DMS53 treated with DMSO at 0.1 percent for 48 hours (cell line): ENCODE data around the gene PPEF2.

Experiments
- DNase-seq: peaks from one replicate; lab custom pipeline; 2025; ENCODE audit not compliant: unreplicated experiment; lab: John Stamatoyannopoulos, UW

The PPEF2 gene

GRCh38 chr4:75898536-75898935 lies 3.7 kb downstream of the PPEF2 start:
- DNase-seq = no peak

- DNase-seq = peak; percentile 49
Observed at GRCh38 chr4:75895744-75896314, 6.4 kb downstream of the PPEF2 start.

- DNase-seq = no peak
Observed at GRCh38 chr4:75892508-75892907, 9.7 kb downstream of the PPEF2 start.

GRCh38 chr4:75891611-75892010 lies 10.6 kb downstream of the PPEF2 start:
- no peak for DNase-seq

GRCh38 chr4:75889537-75890199 lies 12.6 kb downstream of the PPEF2 start:
- no peak for DNase-seq

GRCh38 chr4:75886104-75886503 lies 16.1 kb downstream of the PPEF2 start:
- DNase-seq = no peak

- DNase-seq = no peak
Observed at GRCh38 chr4:75881476-75881875, 20.8 kb downstream of the PPEF2 start.

- no peak for DNase-seq
Observed at GRCh38 chr4:75880278-75880677, 22.0 kb downstream of the PPEF2 start.

- DNase-seq = no peak
Observed at GRCh38 chr4:75878246-75878756, 24.0 kb downstream of the PPEF2 start.

GRCh38 chr4:75876218-75876617 lies 26.0 kb downstream of the PPEF2 start:
- DNase-seq = no peak

- no peak for DNase-seq
Observed at GRCh38 chr4:75869100-75869499, 33.2 kb downstream of the PPEF2 start.

GRCh38 chr4:75867130-75867529 lies 35.1 kb downstream of the PPEF2 start:
- DNase-seq = no peak

GRCh38 chr4:75860606-75861005 lies 41.6 kb downstream of the PPEF2 start:
- DNase-seq = no peak

GRCh38 chr4:75858721-75859120 lies 43.5 kb downstream of the PPEF2 start:
- DNase-seq = no peak

GRCh38 chr4:75849461-75849860 lies 52.8 kb downstream of the PPEF2 start:
- DNase-seq = no peak

GRCh38 chr4:75848891-75849290 lies 53.4 kb downstream of the PPEF2 start:
- DNase-seq = no peak

- peak; percentile 74 for DNase-seq
Observed at GRCh38 chr4:75848171-75848760, 54.0 kb downstream of the PPEF2 start.

GRCh38 chr4:75845992-75846391 lies 56.3 kb downstream of the PPEF2 start:
- DNase-seq = no peak

GRCh38 chr4:75844151-75844662 lies 58.0 kb downstream of the PPEF2 start:
- no peak for DNase-seq

GRCh38 chr4:75843596-75843995 lies 58.7 kb downstream of the PPEF2 start:
- DNase-seq = no peak

- DNase-seq = peak; percentile 25
Observed at GRCh38 chr4:75841641-75842520, 60.4 kb downstream of the PPEF2 start.
